ENCODE results near the gene SGSM2.

The SGSM2 gene

DNA sequence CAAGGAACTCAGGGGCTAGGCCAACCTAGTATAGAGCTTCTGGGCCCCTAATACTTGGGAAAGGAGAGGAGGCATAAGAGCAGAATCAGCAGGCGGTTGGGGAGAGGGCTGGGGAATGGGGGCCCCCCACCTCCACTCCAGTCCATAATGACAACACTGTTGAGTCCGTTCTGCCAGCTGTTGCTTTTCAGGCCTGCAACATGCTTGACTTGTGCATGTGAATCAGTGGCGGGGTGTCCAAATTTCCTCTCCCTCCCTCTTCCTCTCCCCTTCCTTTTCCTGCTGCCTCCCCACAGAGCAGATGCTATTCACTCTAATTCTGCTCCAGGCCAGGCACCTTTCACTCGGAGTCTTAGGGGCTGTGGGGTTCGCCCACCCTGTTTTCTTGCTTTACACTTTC, 31.7 kb downstream of the SGSM2 start:
- no peak for DNase-seq

DNA sequence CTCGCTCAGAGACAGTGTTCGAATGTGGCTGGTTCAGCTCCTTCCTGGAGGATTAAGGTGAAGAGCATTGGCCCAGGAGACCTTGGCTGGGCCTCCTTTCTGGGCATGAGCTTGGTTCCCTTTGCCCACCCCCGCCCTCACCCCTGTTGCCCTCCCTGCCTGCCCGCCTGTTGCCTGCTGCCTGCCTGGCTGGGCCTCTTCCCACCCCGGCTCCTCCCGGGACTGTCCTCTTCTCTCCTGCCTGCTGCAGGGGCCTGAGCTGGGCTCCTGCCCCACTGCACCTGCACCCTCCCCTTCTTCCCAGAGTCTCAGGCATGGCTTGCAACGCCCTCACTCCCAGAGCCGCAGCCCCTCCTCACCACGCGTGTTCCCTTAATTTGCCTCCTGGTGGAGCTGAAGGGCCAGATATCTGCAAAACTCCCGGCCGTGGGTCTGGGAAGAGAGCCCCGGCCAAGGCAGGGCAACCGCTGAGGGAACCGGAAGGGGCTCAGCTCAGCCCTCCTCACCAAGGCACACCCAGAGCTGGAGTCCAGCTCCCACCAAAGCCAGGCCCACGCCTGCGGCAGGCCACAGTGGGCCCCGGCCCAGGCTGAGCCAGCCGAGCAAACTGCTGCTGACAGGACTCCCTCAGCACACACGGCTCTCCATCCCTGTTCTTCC, 32.4 kb downstream of the SGSM2 start:
- no peak for DNase-seq

DNA sequence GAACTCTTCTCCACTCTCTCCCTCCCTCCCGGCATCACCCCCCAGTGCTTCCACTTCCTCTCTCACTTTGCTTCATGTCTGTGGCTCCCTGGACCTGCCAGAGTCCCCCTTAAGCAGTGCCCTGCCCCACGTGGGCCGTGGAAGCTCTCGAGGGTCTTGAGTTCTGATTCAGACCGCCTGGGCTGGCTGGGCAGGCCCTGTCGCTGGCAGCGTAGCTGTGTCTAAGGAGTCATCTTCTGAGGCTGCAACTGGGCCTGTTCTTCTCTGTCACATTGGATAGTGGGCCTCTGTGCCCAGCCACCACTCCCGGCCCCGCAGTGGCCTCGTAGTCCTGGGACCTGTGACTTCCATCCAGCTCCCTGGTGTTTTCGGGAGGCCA, 32.9 kb downstream of the SGSM2 start:
- no peak for DNase-seq

DNA sequence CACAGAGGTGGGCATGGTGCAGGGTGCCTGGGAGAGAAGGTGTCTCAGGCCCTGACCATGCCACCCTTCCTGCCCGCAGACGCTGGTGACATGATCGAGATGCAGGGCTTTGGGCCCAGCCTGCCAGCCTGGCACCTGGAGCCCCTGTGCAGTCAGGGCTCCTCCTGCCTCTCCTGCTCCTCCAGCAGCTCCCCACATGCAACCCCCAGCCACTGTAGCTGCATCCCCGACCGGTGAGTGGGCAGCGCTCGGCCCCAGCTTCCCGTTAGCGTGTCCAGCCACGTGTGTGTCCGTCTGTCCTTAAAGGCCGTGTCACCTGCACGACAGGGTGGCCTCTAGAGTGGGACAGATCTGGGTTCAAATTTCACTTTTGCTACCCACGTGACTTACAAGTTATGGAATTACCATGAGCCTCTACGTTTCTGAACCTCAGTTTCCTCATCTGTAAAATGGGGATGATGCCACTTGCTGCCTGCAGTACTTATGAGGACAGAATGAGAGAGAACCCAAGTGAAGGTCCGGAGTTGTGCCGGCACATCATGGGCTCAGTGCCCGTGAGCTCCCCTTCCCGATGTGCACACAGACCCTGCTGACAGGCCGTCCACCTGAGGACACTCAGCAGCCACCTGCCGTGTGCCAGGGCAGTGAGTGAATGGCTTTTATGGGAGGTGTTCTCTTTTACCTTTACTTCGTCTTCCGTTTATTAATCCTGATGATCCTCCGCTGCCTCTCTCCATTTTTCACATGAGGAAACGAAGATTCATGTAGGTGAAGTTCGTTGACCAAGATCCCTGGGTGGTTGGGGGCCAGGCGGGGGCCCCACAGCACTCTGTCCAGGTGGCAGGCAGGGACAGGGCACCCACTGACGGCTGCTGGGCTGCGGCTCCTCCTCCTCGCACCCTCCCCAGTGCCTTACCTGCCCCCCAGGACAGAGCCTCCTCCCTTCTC, 34.2 kb downstream of the SGSM2 start:
- DNase-seq = no peak

DNA sequence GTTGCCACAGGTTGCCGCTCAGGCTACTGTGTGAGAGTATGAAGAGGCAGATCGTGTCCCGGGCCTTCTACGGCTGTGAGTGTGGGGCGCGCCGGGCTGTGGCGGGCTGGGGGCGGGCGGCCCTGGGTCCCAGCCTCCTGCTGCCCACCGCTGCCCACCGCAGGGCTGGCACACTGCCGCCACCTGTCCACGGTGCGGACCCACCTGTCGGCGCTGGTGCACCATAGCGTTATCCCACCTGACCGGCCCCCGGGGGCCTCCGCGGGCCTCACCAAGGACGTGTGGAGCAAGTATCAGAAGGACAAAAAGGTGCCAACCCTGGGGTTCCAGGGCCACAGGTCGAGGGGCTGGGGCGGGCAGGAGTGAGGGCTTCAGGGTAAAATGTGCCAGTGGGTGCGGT, 34.9 kb downstream of the SGSM2 start:
- DNase-seq = no peak

DNA sequence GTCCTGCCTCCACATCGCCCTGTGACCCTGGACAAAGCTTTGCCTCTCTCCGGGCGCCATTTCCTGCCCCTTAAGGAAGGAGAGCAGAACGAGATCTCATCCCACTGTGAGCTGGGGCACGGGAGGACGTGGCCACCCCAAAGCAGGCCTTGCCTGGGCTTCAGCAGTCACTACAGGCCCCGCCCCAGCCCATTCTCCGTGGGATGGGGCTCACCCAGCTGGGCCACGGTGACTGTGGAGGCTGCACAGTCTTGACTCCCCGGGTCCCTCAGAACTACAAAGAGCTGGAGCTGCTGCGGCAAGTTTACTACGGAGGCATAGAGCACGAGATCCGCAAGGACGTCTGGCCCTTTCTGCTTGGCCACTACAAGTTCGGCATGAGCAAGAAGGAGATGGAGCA, 35.4 kb downstream of the SGSM2 start:
- no peak for DNase-seq

DNA sequence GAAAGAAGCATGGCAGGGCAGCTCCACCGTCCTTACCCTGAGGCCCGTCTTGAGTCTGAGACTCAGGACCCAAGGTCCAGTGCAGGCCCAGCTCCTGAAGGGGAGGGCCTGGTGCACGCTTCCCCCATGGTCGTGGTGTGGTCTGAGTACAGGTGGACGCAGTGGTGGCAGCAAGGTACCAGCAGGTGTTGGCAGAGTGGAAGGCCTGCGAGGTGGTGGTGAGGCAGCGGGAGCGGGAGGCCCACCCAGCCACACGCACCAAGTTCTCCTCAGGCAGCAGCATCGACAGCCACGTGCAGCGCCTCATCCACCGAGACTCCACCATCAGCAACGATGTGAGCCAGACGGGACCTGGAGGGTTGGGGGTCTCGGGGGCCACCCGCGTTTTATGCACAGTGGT, 35.9 kb downstream of the SGSM2 start:
- DNase-seq = no peak

DNA sequence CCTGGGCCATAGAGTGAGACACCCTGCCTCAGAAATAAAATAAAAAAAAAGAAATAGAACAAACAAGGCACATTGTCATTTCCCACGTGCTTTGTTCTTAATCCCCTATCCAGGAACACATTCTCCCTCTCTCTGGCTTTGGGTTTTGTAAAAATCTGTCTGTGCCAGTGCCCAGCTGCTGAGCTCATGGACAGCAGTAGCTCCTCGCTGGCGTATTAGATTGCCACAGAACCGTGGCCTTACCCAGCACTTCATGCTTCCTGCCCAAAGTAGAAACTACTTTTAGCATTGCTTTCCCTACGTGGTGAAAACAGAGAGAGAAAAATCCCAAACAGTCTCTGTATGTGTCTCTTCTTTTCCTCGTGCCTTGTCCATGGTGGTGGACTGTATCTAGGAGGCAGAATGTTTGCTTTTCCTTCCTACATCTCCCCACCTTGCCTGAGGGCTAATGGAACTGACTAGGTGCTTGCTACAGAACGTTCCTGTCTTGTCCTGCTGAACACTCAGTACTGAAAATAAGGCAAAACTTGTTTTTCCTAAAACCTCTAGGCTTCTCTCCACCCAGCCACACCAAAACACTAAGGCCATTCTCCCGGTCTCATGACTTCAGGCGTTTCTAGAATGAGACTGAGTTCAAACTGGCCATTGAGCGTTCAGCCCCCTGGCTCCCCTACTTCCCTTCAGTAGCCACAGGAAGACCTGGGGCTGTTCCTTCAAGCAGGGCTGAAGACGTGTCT, 37.4 kb downstream of the SGSM2 start:
- DNase-seq = no peak

DNA sequence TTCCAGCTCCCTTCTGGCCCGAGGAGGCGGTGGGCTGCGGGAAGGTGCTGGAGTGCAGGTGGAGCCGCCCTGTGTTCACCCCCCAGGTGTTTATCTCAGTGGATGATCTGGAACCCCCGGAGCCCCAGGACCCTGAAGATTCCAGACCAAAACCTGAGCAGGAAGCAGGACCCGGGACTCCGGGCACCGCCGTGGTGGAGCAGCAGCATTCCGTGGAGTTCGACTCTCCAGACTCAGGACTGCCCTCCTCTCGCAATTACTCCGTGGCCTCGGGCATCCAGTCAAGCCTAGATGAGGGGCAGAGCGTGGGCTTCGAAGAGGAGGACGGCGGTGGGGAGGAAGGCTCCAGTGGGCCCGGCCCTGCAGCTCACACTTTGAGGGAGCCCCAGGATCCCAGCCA, 38.1 kb downstream of the SGSM2 start:
- DNase-seq = no peak

DNA sequence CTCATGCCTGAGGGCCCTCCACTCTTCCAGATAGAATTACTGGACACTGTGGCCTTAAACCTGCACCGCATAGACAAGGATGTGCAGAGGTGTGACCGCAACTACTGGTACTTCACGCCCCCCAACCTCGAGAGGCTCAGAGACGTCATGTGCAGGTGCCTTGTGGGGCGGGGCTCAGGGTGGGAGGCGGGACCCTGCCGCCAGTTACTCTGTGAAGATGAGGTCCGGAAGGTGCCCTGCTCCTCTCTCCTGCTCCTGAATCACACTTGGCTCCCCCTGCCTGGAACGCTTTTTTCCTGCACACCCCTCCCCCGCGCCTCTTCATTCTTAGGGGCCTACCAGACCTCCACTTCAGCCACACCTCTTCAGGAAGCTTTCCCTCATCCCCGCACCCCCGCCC, 38.8 kb downstream of the SGSM2 start:
- DNase-seq = no peak

DNA sequence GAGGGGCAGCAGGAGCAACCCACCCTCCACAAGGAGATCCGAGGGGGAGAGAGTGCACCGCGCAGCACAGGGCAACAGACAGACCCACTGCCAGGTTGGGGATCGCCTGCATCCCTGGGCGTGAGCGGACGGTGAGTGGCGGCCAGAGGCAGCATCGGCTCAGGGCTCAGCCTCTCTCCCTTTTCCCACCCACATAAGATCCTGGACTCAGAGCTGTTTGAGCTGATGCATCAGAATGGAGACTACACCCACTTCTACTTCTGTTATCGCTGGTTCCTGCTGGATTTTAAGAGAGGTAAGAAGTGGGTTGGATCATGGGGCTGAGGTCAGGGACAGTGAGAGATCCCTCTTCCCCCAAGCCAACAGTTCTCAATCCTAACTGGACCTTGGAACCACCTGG, 40.4 kb downstream of the SGSM2 start:
- DNase-seq = no peak

DNA sequence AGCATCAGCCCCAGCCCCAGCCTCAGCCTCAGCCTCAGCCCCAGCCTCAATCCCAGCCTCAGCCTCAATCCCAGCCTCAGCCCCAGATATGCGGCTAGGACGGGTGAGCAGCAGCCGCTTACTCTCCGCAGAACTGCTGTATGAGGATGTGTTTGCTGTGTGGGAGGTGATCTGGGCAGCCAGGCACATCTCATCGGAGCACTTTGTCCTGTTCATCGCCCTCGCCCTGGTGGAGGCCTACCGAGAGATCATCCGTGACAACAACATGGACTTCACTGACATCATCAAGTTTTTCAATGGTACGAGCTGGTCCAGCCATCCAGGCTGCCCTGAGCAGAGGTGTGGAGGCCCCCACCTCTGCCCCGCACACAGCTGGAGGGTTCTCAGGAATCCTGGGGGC, 41.6 kb downstream of the SGSM2 start:
- DNase-seq = no peak

DNA sequence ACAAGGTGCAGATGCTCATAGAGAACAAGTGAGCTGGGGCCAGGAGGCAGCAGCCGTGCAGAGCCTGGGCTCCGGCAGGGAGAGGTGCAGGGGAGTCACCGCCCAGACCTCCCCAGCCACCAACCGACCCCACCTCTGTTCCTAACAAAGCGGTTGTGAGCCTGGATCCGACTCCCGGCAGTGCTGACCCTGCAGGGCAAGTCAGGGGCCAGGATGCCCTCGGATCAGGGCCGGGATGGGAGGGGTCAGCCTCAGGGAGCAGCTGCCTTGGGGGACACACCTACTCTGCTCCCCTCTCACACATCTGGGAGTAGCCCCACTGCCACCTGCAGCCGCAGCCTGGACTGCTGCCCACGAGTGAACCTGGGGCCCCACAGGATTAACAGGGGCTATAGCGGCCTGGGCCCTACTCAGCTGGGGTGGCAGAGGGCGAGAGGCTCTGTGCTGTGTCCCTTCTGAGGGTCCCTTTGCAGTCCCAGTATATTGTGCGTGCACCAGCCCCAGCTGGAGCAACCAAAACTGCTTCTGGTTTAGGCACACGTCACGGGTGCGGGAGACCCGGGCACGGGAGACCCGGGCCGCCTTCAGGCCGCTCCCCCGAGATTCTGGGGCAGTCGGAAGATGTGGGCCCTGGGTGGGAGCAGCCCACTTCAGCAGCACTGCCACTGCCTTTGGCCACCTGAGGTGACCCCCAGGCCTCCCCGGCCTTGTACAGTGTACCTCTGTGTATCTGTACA, 42.4 kb downstream of the SGSM2 start:
- no peak for DNase-seq

DNA sequence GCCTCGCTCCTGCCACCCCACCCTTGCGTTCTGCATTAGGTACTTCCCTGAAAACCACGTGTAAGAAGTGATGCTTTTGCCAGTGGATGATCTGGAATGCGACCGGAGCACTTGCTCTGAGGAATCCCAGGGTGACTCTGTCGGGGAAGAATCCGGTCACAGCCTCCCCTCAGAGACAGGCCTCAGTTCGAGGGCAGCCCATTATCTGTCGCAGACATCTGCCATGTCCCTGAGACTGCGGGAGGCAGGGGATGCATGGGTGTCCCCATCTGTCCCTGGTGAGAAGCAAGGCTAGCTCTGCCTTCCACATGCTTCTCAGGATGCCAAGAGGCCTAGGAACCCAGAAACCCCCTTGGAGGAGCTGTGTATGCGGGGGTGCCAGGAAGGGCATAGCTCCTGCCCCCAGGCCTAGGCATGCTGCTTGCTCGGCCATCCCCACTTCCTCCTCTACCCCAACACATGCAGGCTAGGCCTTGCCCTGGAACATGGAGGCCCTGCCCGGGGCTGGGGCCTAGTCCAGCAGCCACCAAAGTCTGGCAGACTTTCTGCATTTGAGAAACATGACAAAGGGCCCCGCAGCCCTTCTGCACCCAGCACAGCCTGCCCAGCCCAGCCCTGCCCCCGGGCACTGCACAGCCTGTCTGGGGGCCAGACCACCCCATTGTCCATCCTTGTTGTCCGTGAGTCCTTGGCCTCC, 43.1 kb downstream of the SGSM2 start:
- no peak for DNase-seq

DNA sequence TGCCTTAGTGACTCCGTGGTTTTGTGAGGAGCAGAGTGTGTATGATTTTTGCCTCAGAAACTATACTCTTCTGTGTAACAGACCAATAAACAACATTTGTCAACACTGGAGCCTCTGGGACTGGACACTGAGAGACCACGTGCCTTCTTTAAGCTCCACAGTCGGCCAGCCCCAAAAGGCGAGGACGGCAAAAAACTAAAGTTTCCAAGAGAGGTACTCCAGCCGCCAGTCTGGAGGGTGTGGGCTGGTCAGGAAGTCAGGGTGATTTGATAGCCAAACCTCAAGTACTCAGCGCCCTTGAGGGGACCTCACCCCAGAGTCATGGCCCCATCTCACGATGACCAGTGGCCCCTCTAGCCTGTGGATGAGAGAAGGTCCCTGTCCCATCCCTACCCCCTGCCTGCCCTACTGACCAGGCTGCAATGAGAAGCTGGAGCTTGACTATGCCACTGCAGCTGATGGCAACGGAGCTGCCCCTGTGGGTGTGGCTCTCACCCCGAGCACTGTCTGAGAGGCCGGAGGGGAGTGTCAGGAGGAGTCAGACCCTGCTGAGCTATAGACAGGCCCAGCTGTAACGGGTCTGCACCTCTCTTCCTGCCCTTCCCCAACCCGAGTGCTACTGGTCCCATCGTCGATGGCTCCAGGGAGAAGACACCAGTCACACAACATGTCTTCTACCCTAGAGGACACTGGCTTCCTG, 43.8 kb downstream of the SGSM2 start:
- DNase-seq = no peak

DNA sequence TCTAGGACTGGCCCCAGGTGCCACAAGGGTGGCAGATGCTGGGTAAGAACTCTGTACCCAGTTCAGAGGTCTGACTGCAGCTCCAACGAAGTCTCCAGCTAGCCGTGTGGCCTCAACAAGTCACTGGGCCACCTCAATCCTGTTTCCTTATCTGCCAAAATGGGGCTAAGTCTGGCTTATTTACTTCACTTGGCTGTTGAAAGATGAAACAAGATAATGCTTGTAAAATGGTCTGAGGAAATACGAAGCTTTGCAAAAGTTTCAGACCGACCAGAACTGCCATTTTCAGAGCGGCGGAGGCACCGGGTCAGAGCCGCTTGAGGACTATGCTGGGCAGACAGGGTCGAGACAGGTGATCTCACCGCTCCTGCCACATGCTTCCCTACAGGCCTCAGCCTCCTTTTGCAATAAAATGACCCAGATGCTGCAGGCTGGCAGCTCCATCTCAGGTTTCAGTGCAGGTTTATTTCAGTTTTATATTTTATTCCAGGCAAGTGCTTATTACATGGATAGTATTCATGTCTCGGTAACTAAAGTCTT, 46.4 kb downstream of the SGSM2 start:
- no peak for DNase-seq

DNA sequence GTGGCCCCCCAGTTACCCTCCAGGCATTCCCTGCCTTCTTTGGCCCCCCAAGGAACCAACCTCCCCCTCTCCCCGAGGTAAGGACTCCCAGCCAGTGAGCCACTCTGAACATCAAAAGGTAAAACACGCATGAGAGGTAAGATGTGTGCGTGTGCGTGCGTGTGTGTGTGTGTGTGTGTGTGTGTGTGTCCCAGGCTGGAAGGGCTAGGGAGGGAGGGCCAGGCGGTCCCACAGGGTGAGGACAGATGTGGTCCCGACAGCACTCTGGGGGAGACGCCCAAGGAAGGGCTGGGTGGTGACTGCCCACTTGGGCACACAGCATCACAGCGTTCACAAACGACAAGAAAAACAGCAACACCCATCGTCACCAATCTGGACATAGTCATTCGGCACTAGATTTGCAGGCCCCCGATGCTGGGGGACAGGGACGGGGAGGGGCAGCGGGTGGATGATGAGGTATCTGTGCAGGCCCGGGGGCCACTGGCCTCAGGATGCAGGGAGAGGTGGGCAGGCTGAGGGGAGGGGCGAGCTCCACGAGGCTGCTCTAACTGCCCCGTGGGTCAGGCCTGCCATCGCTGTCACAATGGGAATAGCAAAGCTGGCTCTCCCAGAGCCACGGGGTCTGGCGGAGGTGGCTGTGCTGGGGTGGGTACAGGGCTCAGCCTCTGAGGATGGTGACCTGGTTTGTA, 47.3 kb downstream of the SGSM2 start:
- DNase-seq = no peak

DNA sequence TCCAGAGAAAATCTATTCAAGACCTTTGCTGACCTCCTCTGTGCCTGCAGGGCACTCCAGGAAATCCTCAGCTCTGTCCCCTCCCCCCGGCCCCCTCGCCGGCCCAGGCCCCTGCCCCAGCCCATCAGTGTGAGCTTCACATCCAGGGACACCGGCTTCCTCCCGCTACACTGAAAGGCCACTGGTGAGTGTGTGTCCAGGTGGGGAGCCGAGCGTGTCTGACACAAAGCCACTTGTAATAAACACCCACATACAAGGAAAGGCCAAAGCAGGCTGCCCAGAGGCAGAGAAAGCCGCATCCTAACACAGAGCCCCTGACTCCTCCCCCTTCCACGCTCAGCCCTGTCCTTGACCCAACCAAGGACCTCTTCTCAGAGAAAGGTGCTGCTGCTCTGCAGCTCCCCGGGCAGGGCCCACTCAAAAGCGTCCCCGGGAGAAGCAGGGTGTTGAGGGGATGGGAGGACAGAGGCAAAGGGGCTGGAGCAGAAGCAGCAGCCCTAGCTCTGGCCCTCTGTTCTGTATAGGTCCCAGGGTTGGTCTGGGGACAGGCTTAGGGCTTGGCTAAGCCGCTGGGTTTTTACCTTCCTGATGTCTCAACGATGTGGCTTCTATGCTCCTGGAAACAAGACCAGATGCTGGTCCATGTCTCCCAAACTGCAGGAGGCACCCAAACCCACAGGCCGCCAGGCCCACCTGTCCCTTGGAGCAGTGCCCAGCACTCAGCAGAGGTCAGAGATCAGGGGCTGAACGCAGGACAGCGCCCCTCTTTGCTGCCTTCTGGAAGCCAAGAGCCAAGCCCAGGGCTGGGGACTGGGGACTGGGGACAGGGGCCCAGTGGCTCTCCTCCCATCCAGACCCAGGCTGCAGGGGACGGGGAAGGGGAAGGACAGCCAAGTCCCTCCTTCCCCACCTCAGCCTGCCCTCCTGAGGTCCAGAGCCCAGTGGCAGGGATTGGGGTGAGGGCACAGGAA, 48.2 kb downstream of the SGSM2 start:
- no peak for DNase-seq

DNA sequence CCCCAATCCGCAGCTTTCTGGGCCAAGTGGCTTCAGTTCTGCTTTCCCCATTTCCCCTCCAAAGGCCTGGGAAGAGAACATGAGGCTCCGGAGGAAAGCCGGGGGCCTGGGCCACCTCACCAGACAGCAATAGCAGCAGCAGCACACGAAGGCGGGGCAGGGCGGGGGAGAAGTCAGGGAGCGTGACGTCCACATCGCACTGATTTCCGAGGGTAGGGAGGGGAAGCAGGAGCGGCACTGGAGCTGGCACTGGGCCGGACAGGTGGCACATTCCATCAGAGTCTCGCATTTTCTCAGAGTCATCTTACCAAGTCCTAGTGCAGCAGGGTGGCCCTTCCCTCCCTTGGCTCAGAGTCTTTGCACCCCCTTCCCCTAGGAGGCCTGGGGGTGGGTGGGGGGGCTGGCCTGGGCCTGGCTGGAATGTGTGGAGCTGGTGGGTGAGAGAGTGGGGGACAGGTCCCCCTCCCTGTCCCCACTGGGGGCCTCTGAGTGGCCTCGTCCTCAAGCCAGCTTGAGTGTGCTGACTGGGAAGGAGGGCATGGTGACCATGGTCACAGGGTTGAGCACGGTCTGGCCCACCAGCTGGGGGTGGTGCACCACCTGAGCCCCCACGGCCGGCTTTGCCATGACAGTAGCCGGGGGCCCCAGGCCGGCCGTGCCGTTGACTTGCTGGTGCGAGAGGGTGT, 49.2 kb downstream of the SGSM2 start:
- DNase-seq = no peak
